NCI-H2227 (cell line): ENCODE measurements around the gene R3HDM2.
"Not testable (repeated sequence)": the region's sequence is repeated elsewhere in the genome, so short reads cannot be mapped to it uniquely, and the experiment has no call there.

ENCODE experiments used
- DNase-seq: peaks from one replicate; lab custom pipeline; 2025; ENCODE audit not compliant: unreplicated experiment; lab: John Stamatoyannopoulos, UW

The R3HDM2 gene

GRCh38 chr12:57276233-57276632 is 154.6 kb downstream of the R3HDM2 start:
- DNase-seq = not testable (repeated sequence)

GRCh38 chr12:57273516-57273915 is 157.3 kb downstream of the R3HDM2 start:
- no peak for DNase-seq

GRCh38 chr12:57272337-57273151 is 158.3 kb downstream of the R3HDM2 start:
- DNase-seq = peak; percentile 52

GRCh38 chr12:57270966-57271470 is 159.8 kb downstream of the R3HDM2 start:
- DNase-seq = no peak

GRCh38 chr12:57268264-57268663 is 162.6 kb downstream of the R3HDM2 start:
- DNase-seq = no peak

- no peak for DNase-seq
Measured at GRCh38 chr12:57266681-57267080, 164.2 kb downstream of the R3HDM2 start.

GRCh38 chr12:57263096-57263495 is 167.7 kb downstream of the R3HDM2 start:
- DNase-seq = no peak

- DNase-seq = no peak
Measured at GRCh38 chr12:57262126-57262822, 168.6 kb downstream of the R3HDM2 start.

GRCh38 chr12:57261428-57261865 is 169.4 kb downstream of the R3HDM2 start:
- peak; percentile 64 for DNase-seq

- peak; percentile 11 for DNase-seq
Measured at GRCh38 chr12:57260366-57260765, 170.5 kb downstream of the R3HDM2 start.

- DNase-seq = no peak
Measured at GRCh38 chr12:57258977-57259970, 171.6 kb downstream of the R3HDM2 start.

GRCh38 chr12:57255916-57256315 is 174.9 kb downstream of the R3HDM2 start:
- no peak for DNase-seq

- no peak for DNase-seq
Measured at GRCh38 chr12:57254506-57255280, 176.2 kb downstream of the R3HDM2 start.

GRCh38 chr12:57250956-57251355 is 179.9 kb downstream of the R3HDM2 start, which contains the start of gene STAC3:
STAC3 (minus strand) TSS chr12:57251187; CDS start chr12:57249636, 1,551 bp downstream.
- no peak for DNase-seq

- no peak for DNase-seq
Measured at GRCh38 chr12:57250541-57250940, 180.3 kb downstream of the R3HDM2 start.

- DNase-seq = no peak
Measured at GRCh38 chr12:57248934-57249742, 181.7 kb downstream of the R3HDM2 start.

- DNase-seq = no peak
Measured at GRCh38 chr12:57247041-57247440, 183.8 kb downstream of the R3HDM2 start.

- no peak for DNase-seq
Measured at GRCh38 chr12:57244312-57244696, 186.5 kb downstream of the R3HDM2 start.
